HEK293 (cell line): ENCODE results near the gene CDK2AP2.

Experiments used
- ZNF391 ChIP-seq: fragments of 450-650 bp; formaldehyde crosslinking; IDR thresholded peaks from 2 replicates; pipeline ENCODE4 v1.5.1; 2016; ENCODE audit warnings: low read depth, missing biosample characterization, missing genetic modification characterization, borderline replicate concordance
- TF ChIP-seq, protein P1 (sequence below): fragments of 450-650 bp; formaldehyde crosslinking; IDR thresholded peaks from 2 replicates; pipeline ENCODE4 v1.5.1; 2016; ENCODE audit warnings: missing biosample characterization, missing genetic modification characterization
- TF ChIP-seq, protein P2 (sequence below): fragments of 450-650 bp; formaldehyde crosslinking; IDR thresholded peaks from 2 replicates; pipeline ENCODE4 v1.5.1; 2016; ENCODE audit warnings: missing biosample characterization, missing genetic modification characterization, low read depth

DNA sequence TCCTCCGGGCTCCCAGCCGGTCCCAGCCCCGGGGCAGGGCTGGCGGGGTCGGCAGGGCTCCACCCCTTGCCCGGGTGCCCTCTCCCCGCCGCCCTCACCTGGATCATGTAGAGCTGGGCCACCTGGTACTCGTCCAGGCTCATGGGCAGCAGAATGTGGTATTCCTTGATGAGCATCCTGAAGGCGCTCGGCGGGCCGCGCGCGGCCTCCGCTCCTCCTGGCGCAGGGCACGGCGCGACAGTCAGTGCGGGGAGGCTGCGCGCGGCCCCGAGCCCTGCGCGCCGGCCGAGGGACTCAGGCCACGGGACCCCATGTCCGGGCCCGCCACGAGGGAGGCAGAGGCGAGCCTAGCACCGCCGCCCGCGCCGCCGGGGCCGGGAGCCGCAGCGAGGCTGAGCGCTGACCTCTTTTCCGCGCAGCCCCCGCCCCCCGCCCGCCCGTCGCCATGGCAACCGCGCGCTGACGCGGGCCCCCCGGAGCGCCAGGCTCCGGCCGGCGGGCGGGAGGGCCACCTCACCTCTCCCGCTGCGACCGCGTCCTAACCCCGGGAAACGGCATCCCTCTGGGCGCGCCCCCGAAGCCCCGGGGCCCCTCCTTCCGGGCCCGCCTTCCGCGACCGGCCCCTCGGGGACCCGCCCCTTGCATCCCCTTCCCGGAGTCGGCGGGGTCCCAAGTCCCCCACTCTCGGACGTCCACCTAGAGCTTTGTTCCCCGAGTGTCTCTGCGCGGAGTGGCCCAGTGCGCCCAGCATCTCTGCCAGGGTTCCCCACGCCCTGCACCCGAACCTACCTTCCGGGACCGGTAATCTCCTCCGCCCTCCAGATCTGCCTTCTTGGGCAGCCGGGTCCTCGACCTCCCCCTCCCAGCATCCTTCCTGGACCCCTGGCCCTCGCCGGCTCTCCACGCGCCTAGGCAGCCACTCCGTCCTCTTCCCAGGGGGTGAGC, 3.7 kb downstream of the CDK2AP2 start:
- TF ChIP-seq, protein P1, sequence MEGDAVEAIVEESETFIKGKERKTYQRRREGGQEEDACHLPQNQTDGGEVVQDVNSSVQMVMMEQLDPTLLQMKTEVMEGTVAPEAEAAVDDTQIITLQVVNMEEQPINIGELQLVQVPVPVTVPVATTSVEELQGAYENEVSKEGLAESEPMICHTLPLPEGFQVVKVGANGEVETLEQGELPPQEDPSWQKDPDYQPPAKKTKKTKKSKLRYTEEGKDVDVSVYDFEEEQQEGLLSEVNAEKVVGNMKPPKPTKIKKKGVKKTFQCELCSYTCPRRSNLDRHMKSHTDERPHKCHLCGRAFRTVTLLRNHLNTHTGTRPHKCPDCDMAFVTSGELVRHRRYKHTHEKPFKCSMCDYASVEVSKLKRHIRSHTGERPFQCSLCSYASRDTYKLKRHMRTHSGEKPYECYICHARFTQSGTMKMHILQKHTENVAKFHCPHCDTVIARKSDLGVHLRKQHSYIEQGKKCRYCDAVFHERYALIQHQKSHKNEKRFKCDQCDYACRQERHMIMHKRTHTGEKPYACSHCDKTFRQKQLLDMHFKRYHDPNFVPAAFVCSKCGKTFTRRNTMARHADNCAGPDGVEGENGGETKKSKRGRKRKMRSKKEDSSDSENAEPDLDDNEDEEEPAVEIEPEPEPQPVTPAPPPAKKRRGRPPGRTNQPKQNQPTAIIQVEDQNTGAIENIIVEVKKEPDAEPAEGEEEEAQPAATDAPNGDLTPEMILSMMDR (tag by site-specific recombination) = no peak
- no peak for TF ChIP-seq ZNF391 (tag by site-specific recombination)
- TF ChIP-seq, protein P2, sequence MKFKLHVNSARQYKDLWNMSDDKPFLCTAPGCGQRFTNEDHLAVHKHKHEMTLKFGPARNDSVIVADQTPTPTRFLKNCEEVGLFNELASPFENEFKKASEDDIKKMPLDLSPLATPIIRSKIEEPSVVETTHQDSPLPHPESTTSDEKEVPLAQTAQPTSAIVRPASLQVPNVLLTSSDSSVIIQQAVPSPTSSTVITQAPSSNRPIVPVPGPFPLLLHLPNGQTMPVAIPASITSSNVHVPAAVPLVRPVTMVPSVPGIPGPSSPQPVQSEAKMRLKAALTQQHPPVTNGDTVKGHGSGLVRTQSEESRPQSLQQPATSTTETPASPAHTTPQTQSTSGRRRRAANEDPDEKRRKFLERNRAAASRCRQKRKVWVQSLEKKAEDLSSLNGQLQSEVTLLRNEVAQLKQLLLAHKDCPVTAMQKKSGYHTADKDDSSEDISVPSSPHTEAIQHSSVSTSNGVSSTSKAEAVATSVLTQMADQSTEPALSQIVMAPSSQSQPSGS (tag by site-specific recombination) = no peak
